ENCODE measurements around the gene RGS8.

The RGS8 gene

GRCh38 chr1:182684116-182684828 is at the start of gene RGS8:
Gene RGS8, minus strand, starts transcription at chr1:182684587. Its CDS starts 14,938 bp downstream, at chr1:182669649.
- DNase-seq, result no peak
- Mint-ChIP-seq H3K36me3 (ENCODE audit: low read depth) (no peaks in the 10 kb centered on the region), H3K27me3 (peaks cover 25% of the 10 kb centered on the region), H3K9me3 (no peaks in the 10 kb centered on the region), H3K27ac (no peak within 1 kb of the TSS), H3K4me3 (no peak within 1 kb of the TSS), H3K4me1 (ENCODE audit: low read depth) (no peaks in the 10 kb centered on the region)

GRCh38 chr1:182731852-182732575 is 47.6 kb upstream of the RGS8 start:
- H3K4me1 Mint-ChIP-seq (ENCODE audit: low read depth), result no peaks in the 10 kb centered on the region
- no peak overlapping the region for H3K4me3 Mint-ChIP-seq
- H3K27ac Mint-ChIP-seq, result no peak overlapping the region
- no peak for DNase-seq
- H3K27me3 Mint-ChIP-seq, result peaks cover 20% of the 10 kb centered on the region
- H3K9me3 Mint-ChIP-seq, result no peaks in the 10 kb centered on the region
- H3K36me3 Mint-ChIP-seq (ENCODE audit: low read depth), result no peaks in the 10 kb centered on the region

- Mint-ChIP-seq H3K27ac (no peak overlapping the region), H3K9me3 (no peaks in the 10 kb centered on the region), H3K36me3 (ENCODE audit: low read depth) (no peaks in the 10 kb centered on the region), H3K27me3 (peaks cover 25% of the 10 kb centered on the region), H3K4me1 (ENCODE audit: low read depth) (peaks cover under 1% of the 10 kb centered on the region), H3K4me3 (no peak overlapping the region)
- DNase-seq, result no peak
Observed at GRCh38 chr1:182726912-182727311, 42.5 kb upstream of the RGS8 start.

- H3K4me1 Mint-ChIP-seq (ENCODE audit: low read depth), result peaks cover 7% of the 10 kb centered on the region
- no peaks in the 10 kb centered on the region for H3K9me3 Mint-ChIP-seq
- H3K27ac Mint-ChIP-seq, result no peak overlapping the region
Observed at GRCh38 chr1:182725259-182726255, 41.2 kb upstream of the RGS8 start.

GRCh38 chr1:182724215-182724614 is 39.8 kb upstream of the RGS8 start:
- H3K36me3 Mint-ChIP-seq (ENCODE audit: low read depth), result no peaks in the 10 kb centered on the region
- no peak overlapping the region for H3K27ac Mint-ChIP-seq
- H3K27me3 Mint-ChIP-seq, result peaks cover 11% of the 10 kb centered on the region
- no peak overlapping the region for H3K4me3 Mint-ChIP-seq
- H3K4me1 Mint-ChIP-seq (ENCODE audit: low read depth), result peaks cover 7% of the 10 kb centered on the region
- DNase-seq, result no peak
- no peaks in the 10 kb centered on the region for H3K9me3 Mint-ChIP-seq

More at GRCh38 chr1:182725259-182726255, 41.2 kb upstream of the RGS8 start:
- no peak for DNase-seq
- H3K4me3 Mint-ChIP-seq, result no peak overlapping the region
- H3K36me3 Mint-ChIP-seq (ENCODE audit: low read depth), result no peaks in the 10 kb centered on the region
- peaks cover 18% of the 10 kb centered on the region for H3K27me3 Mint-ChIP-seq

GRCh38 chr1:182723200-182723599 is 38.8 kb upstream of the RGS8 start:
- no peaks in the 10 kb centered on the region for H3K36me3 Mint-ChIP-seq (ENCODE audit: low read depth)
- peaks cover 10% of the 10 kb centered on the region for H3K27me3 Mint-ChIP-seq
- no peak overlapping the region for H3K27ac Mint-ChIP-seq
- H3K9me3 Mint-ChIP-seq, result no peaks in the 10 kb centered on the region
- H3K4me3 Mint-ChIP-seq, result no peak overlapping the region
- peaks cover 9% of the 10 kb centered on the region for H3K4me1 Mint-ChIP-seq (ENCODE audit: low read depth)
- DNase-seq, result no peak

GRCh38 chr1:182721525-182721924 is 37.1 kb upstream of the RGS8 start:
- Mint-ChIP-seq H3K9me3 (no peaks in the 10 kb centered on the region), H3K27ac (no peak overlapping the region), H3K27me3 (peaks cover 3% of the 10 kb centered on the region), H3K36me3 (ENCODE audit: low read depth) (no peaks in the 10 kb centered on the region), H3K4me3 (no peak overlapping the region), H3K4me1 (ENCODE audit: low read depth) (peaks cover 26% of the 10 kb centered on the region)
- no peak for DNase-seq

GRCh38 chr1:182720463-182720862 is 36.1 kb upstream of the RGS8 start:
- peaks cover 30% of the 10 kb centered on the region for H3K4me1 Mint-ChIP-seq (ENCODE audit: low read depth)
- no peak overlapping the region for H3K4me3 Mint-ChIP-seq
- no peak for DNase-seq
- H3K36me3 Mint-ChIP-seq (ENCODE audit: low read depth), result no peaks in the 10 kb centered on the region
- no peak overlapping the region for H3K27ac Mint-ChIP-seq
- H3K9me3 Mint-ChIP-seq, result no peaks in the 10 kb centered on the region
- peaks cover under 1% of the 10 kb centered on the region for H3K27me3 Mint-ChIP-seq

GRCh38 chr1:182719553-182719952 is 35.2 kb upstream of the RGS8 start:
- Mint-ChIP-seq H3K27me3 (no peaks in the 10 kb centered on the region), H3K9me3 (no peaks in the 10 kb centered on the region), H3K4me1 (ENCODE audit: low read depth) (peaks cover 39% of the 10 kb centered on the region), H3K27ac (no peak overlapping the region), H3K4me3 (no peak overlapping the region), H3K36me3 (ENCODE audit: low read depth) (no peaks in the 10 kb centered on the region)
- DNase-seq, result no peak

GRCh38 chr1:182718311-182718710 is 33.9 kb upstream of the RGS8 start:
- DNase-seq, result no peak
- peaks cover 51% of the 10 kb centered on the region for H3K4me1 Mint-ChIP-seq (ENCODE audit: low read depth)
- H3K27ac Mint-ChIP-seq, result no peak overlapping the region
- H3K4me3 Mint-ChIP-seq, result no peak overlapping the region
- no peaks in the 10 kb centered on the region for H3K27me3 Mint-ChIP-seq
- no peaks in the 10 kb centered on the region for H3K9me3 Mint-ChIP-seq
- H3K36me3 Mint-ChIP-seq (ENCODE audit: low read depth), result no peaks in the 10 kb centered on the region

- Mint-ChIP-seq H3K4me3 (no peak overlapping the region), H3K9me3 (no peaks in the 10 kb centered on the region), H3K27ac (peak overlapping the region; percentile 32), H3K27me3 (no peaks in the 10 kb centered on the region), H3K4me1 (ENCODE audit: low read depth) (peaks cover 55% of the 10 kb centered on the region), H3K36me3 (ENCODE audit: low read depth) (no peaks in the 10 kb centered on the region)
- DNase-seq, result no peak
Observed at GRCh38 chr1:182716740-182717720, 32.6 kb upstream of the RGS8 start.

- DNase-seq, result no peak
- no peak overlapping the region for H3K4me3 Mint-ChIP-seq
- no peaks in the 10 kb centered on the region for H3K27me3 Mint-ChIP-seq
- peaks cover 48% of the 10 kb centered on the region for H3K4me1 Mint-ChIP-seq (ENCODE audit: low read depth)
- no peak overlapping the region for H3K27ac Mint-ChIP-seq
- no peaks in the 10 kb centered on the region for H3K9me3 Mint-ChIP-seq
- H3K36me3 Mint-ChIP-seq (ENCODE audit: low read depth), result no peaks in the 10 kb centered on the region
Observed at GRCh38 chr1:182715531-182715930, 31.1 kb upstream of the RGS8 start.

- no peaks in the 10 kb centered on the region for H3K36me3 Mint-ChIP-seq (ENCODE audit: low read depth)
- peaks cover 58% of the 10 kb centered on the region for H3K4me1 Mint-ChIP-seq (ENCODE audit: low read depth)
- no peak overlapping the region for H3K4me3 Mint-ChIP-seq
- no peak for DNase-seq
- H3K9me3 Mint-ChIP-seq, result no peaks in the 10 kb centered on the region
- peak overlapping the region; percentile 22 for H3K27ac Mint-ChIP-seq
- no peaks in the 10 kb centered on the region for H3K27me3 Mint-ChIP-seq
Observed at GRCh38 chr1:182714546-182714945, 30.2 kb upstream of the RGS8 start.
